ENCODE results near the gene OR4C46.
"Not testable (repeated sequence)": the region's sequence is repeated elsewhere in the genome, so short reads cannot be mapped to it uniquely, and the experiment has no call there.

OR4C46 gene

DNA sequence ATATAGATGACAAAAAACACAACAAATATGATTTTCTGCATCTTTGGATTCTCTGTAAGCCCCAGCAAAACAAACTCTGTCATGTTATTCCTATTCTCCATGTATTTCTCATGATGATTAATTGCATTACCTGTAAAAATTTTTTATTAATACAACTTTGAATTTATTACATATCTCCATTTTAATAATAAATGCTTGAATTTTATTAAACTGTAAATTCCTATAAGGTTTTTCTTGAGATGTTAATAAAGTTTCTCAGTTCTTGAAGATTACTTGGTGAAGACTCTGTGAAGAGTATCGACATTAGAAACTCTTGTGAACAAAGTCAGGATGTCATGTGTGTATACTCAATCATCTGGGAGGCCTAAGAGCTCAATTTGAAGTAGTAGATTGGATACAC lies at the start of gene OR4C46:
Gene OR4C46, minus strand, starts transcription at position 101 of the 400 bp plus-strand sequence. Its CDS starts 0 bp downstream, at position 101.
- no peak within 1 kb of the TSS for H3K9ac ChIP-seq (ENCODE audit: low read depth, low read length)
- no peaks in the 10 kb centered on the region for H3K9me3 ChIP-seq (ENCODE audit: control insufficient read depth, insufficient read depth, low read length)
- no peaks in the 10 kb centered on the region for H3K4me1 ChIP-seq (ENCODE audit: insufficient read depth, low read length)
- no peaks in the 10 kb centered on the region for H3K36me3 ChIP-seq (ENCODE audit: insufficient read depth, low read length)

DNA sequence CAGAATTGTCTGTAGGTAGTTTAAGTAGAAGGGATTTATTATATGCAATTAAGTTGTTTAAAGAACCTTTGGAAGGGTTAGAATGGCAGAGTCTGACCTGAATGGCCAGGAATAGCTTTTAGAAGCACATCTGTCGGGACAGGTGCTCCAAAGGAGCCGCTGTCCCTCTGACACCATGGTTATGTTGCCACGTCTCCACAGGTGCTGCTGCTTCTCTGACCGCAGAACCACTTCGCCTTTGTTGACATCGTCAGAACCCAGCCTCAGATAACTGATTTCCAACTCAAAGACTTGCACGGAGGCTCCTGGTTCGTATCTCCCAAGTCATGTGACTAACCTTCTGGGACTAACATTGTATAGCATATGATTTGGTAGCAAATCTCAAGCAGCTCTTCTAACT lies 41.8 kb upstream of the OR4C46 start:
- H3K9ac ChIP-seq (ENCODE audit: low read depth, low read length); H3K9me3 ChIP-seq (ENCODE audit: control insufficient read depth, insufficient read depth, low read length); H3K4me1 ChIP-seq (ENCODE audit: insufficient read depth, low read length); H3K36me3 ChIP-seq (ENCODE audit: insufficient read depth, low read length): not testable (repeated sequence)

DNA sequence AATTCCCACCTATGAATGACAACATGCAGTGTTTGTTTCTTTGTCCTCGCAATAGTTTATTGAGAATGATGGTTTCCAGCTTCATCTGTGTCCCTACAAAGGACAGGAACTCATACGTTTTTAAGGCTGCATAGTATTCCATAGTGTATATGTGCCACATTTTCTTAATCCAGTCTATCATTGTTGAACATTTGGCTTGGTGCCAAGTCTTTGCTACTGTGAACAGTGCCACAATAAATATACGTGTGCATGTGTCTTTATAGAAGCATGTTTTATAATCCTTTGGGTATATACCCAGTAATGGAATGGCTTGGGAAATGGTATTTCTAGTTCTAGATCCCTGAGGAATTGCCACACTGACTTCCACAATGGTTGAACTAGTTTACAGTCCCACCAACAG lies 42.4 kb downstream of the OR4C46 start:
- H3K36me3 ChIP-seq (ENCODE audit: insufficient read depth, low read length); H3K9me3 ChIP-seq (ENCODE audit: control insufficient read depth, insufficient read depth, low read length); H3K4me1 ChIP-seq (ENCODE audit: insufficient read depth, low read length); H3K9ac ChIP-seq (ENCODE audit: low read depth, low read length): not testable (repeated sequence)

DNA sequence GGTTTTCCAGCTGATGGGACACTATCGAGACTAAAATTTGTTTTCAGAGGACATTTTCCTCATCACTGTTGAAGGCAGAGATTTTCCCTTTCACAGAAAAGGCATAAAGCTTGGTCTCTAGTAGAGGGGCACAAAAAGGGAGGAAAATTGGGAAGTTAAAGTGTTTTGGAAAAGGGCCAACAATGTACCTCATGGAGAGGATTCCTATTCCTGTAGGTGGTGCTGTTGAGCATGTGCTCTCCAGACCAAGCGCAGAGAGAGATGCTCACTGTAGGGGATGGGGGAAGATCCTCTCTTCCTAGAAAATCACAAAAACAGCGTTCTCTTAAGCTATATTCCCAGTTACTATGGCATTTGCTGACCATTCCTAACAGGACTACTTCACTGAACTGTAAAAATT lies 44.9 kb downstream of the OR4C46 start:
- H3K36me3 ChIP-seq (ENCODE audit: insufficient read depth, low read length) = no peaks in the 10 kb centered on the region
- H3K4me1 ChIP-seq (ENCODE audit: insufficient read depth, low read length) = no peaks in the 10 kb centered on the region
- H3K9ac ChIP-seq (ENCODE audit: low read depth, low read length) = no peak overlapping the region
- no peaks in the 10 kb centered on the region for H3K9me3 ChIP-seq (ENCODE audit: control insufficient read depth, insufficient read depth, low read length)

DNA sequence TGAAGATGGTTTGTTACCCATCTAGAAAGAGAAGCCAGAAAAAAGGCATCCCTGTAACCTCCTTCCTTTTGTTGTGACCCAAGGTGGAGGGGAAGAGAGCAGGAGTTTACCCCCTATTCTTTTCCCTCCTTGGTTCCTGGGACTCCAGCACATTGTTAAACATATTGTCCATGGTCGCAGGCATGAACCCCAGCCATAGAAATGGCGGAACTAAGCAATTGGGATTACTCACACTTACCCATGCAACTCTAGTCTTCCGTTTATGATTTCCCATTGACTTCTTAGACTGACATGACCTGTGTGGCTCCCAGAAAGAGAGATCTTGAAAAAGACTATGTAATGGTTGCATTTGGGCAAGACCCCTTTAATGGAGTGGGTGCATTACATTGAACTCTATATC lies 45.4 kb downstream of the OR4C46 start:
- Histone ChIP-seq H3K9ac (ENCODE audit: low read depth, low read length) (no peak overlapping the region), H3K9me3 (ENCODE audit: control insufficient read depth, insufficient read depth, low read length) (no peaks in the 10 kb centered on the region), H3K4me1 (ENCODE audit: insufficient read depth, low read length) (no peaks in the 10 kb centered on the region), H3K36me3 (ENCODE audit: insufficient read depth, low read length) (no peaks in the 10 kb centered on the region)

All from ES-I3 (cell line).